ENCODE measurements around the gene OPCML.

Gene OPCML

DNA sequence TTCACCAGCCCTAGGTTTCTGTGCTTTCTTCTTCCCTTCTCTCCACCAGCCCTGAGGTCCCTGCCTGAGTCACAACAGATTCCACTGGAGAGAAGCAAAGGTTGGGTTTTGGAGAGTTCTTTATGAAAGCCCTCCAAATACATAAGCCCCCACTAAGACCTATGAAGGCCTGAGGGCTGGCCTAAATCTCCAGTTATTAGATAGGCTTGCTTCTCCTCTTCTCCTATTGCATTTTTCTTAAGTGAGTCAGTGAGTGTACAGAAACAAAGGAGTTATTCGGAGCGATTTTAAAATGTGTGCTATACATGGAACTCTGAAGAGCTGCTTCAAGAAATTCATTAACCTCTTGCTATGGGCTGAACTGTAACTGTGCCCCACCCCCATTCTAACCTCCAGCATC lies 1057.3 kb downstream of the OPCML start:
- H3K4me1 ChIP-seq (ENCODE audit: low read depth, poor library complexity, severe bottlenecking) = no peaks in the 10 kb centered on the region
- no peaks in the 10 kb centered on the region for H3K36me3 ChIP-seq (ENCODE audit: insufficient read depth)
- H4K20me1 ChIP-seq (ENCODE audit: insufficient read depth) = no peaks in the 10 kb centered on the region
- H3K27me3 ChIP-seq (ENCODE audit: insufficient read depth, low read depth) = no peaks in the 10 kb centered on the region
- H3K9ac ChIP-seq = no peak overlapping the region
- no peak overlapping the region for H3K27ac ChIP-seq
- H3K4me2 ChIP-seq = no peak overlapping the region
- H3K4me3 ChIP-seq (IDR thresholded peaks at IDR 0.05; ENCODE audit: insufficient read depth, low read depth, low read length) = no peak overlapping the region
- no peaks in the 10 kb centered on the region for H3K79me2 ChIP-seq (ENCODE audit: insufficient read depth, low read depth)
- TF ChIP-seq, protein P1, sequence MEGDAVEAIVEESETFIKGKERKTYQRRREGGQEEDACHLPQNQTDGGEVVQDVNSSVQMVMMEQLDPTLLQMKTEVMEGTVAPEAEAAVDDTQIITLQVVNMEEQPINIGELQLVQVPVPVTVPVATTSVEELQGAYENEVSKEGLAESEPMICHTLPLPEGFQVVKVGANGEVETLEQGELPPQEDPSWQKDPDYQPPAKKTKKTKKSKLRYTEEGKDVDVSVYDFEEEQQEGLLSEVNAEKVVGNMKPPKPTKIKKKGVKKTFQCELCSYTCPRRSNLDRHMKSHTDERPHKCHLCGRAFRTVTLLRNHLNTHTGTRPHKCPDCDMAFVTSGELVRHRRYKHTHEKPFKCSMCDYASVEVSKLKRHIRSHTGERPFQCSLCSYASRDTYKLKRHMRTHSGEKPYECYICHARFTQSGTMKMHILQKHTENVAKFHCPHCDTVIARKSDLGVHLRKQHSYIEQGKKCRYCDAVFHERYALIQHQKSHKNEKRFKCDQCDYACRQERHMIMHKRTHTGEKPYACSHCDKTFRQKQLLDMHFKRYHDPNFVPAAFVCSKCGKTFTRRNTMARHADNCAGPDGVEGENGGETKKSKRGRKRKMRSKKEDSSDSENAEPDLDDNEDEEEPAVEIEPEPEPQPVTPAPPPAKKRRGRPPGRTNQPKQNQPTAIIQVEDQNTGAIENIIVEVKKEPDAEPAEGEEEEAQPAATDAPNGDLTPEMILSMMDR (conservative IDR thresholded peaks at IDR 0.05; ENCODE audit: low read depth, low read length) = no peak
- H2AFZ ChIP-seq (ENCODE audit: low read depth) = no peak overlapping the region

DNA sequence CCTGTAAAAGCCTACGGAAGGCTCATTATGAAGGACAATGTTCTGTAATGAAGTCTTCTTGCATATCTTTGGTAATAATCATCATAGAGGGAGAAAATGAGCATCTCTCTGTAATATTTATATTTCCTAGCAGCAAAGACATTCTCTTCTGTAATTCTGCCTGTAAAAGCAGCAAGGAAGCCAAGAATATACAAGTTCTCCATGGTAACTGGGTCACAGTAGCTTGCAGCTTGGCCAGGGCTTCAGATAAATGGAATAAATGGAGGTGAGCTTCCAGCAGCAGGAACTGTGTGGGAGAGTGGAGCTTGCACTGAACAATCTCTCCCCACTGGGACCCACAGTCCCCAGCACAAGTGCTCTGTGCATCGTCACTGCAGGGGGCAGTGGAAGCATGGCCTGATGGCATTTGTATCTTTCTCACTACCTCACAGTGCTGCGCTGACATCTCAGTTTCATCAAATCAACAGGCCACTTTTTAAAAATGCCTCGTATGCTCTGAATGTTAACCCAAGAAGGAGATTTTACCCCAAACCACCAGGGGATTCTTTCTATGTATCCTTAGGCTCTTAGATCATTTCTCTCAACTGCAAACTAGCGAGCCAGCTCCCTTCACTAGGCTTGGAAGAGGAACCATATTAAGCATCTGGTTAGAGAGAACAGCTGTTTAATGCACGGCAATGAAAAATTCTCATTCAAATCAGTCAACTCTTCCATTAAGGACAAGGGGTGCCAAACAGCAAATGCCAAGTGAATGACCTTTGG lies 1059.7 kb downstream of the OPCML start:
- H2AFZ ChIP-seq (ENCODE audit: low read depth) = no peak overlapping the region
- no peak overlapping the region for H3K9ac ChIP-seq
- no peaks in the 10 kb centered on the region for H4K20me1 ChIP-seq (ENCODE audit: insufficient read depth)
- H3K36me3 ChIP-seq (ENCODE audit: insufficient read depth) = no peaks in the 10 kb centered on the region
- no peak overlapping the region for H3K4me3 ChIP-seq (IDR thresholded peaks at IDR 0.05; ENCODE audit: insufficient read depth, low read depth, low read length)
- H3K4me1 ChIP-seq (ENCODE audit: low read depth, poor library complexity, severe bottlenecking) = no peaks in the 10 kb centered on the region
- H3K4me2 ChIP-seq = no peak overlapping the region
- H3K79me2 ChIP-seq (ENCODE audit: insufficient read depth, low read depth) = no peaks in the 10 kb centered on the region
- TF ChIP-seq, protein P1 (conservative IDR thresholded peaks at IDR 0.05; ENCODE audit: low read depth, low read length) = no peak
- no peaks in the 10 kb centered on the region for H3K27me3 ChIP-seq (ENCODE audit: insufficient read depth, low read depth)
- no peak overlapping the region for H3K27ac ChIP-seq

DNA sequence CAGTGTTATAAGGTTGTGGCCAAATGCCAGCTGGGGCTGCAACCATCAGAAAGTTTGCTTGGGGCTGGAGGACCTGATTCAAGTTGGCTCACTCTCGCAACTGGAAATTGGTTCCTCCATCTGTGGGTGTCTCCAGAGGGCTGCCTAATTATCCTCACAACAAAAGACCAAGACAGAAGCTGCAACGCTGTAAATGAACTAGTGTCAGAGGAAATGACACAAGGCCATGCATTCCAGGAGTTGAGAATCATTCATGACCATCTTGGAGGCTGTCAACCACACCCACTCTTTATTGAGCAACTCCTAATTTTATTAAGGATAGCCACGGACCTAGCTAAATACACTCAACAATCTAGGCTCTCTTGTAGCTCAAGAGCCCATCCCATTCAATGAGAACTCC lies 1060.8 kb downstream of the OPCML start:
- no peak overlapping the region for H3K4me2 ChIP-seq
- no peak overlapping the region for H3K9ac ChIP-seq
- H3K4me1 ChIP-seq (ENCODE audit: low read depth, poor library complexity, severe bottlenecking) = no peaks in the 10 kb centered on the region
- no peaks in the 10 kb centered on the region for H3K36me3 ChIP-seq (ENCODE audit: insufficient read depth)
- no peak overlapping the region for H2AFZ ChIP-seq (ENCODE audit: low read depth)
- no peak overlapping the region for H3K27ac ChIP-seq
- no peaks in the 10 kb centered on the region for H4K20me1 ChIP-seq (ENCODE audit: insufficient read depth)
- TF ChIP-seq, protein P1 (conservative IDR thresholded peaks at IDR 0.05; ENCODE audit: low read depth, low read length) = no peak
- H3K79me2 ChIP-seq (ENCODE audit: insufficient read depth, low read depth) = no peaks in the 10 kb centered on the region
- no peaks in the 10 kb centered on the region for H3K27me3 ChIP-seq (ENCODE audit: insufficient read depth, low read depth)
- H3K4me3 ChIP-seq (IDR thresholded peaks at IDR 0.05; ENCODE audit: insufficient read depth, low read depth, low read length) = no peak overlapping the region

DNA sequence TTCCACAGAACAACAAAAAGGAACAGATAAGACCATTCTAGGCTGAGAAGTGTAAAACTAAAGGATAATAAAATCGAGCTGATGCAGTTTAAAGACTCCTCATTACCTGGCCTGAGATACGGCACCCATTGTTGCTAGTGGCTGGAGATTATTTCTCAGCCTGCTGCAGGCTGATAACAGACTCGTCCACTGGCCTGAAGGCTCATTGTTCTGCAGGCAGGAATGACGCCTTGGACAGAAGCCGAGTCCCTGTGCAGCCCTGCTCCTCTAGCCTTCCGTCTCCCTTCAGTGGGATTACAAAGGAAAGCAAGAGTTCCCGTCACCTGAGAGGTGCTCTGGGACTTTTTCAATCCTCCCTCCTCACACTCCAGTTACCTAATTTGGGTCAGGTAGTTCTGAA lies 1065.3 kb downstream of the OPCML start:
- Histone ChIP-seq H3K4me2 (no peak overlapping the region), H3K9ac (no peak overlapping the region), H4K20me1 (ENCODE audit: insufficient read depth) (no peaks in the 10 kb centered on the region), H3K27ac (no peak overlapping the region), H3K36me3 (ENCODE audit: insufficient read depth) (no peaks in the 10 kb centered on the region), H2AFZ (ENCODE audit: low read depth) (no peak overlapping the region), H3K79me2 (ENCODE audit: insufficient read depth, low read depth) (no peaks in the 10 kb centered on the region), H3K27me3 (ENCODE audit: insufficient read depth, low read depth) (no peaks in the 10 kb centered on the region), H3K4me3 (IDR thresholded peaks at IDR 0.05; ENCODE audit: insufficient read depth, low read depth, low read length) (no peak overlapping the region), H3K4me1 (ENCODE audit: low read depth, poor library complexity, severe bottlenecking) (no peaks in the 10 kb centered on the region)
- TF ChIP-seq, protein P1 (conservative IDR thresholded peaks at IDR 0.05; ENCODE audit: low read depth, low read length) = no peak

All from KMS-11 (cell line).